ENCODE results near the gene ASIP.

DNA sequence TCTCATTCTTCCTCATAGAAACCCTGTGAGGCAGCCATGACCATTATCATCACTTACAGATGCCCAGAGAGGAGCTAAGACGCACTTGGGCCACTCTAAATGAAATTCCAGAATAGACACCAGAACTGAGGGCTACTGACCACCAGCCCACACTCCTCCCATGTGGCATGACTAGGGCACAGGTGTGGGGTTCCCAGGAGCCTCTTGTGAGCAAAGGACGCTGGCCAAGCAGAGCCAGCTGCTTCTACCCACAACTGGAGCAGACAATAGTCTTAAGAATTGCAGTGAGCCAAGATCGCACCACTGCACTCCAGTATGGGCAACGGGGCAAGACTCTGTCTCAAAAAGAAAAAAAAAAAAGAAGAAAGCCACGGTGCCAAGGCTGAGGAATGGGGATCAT is 51.9 kb downstream of the ASIP start:
- TF ChIP-seq, protein P1, sequence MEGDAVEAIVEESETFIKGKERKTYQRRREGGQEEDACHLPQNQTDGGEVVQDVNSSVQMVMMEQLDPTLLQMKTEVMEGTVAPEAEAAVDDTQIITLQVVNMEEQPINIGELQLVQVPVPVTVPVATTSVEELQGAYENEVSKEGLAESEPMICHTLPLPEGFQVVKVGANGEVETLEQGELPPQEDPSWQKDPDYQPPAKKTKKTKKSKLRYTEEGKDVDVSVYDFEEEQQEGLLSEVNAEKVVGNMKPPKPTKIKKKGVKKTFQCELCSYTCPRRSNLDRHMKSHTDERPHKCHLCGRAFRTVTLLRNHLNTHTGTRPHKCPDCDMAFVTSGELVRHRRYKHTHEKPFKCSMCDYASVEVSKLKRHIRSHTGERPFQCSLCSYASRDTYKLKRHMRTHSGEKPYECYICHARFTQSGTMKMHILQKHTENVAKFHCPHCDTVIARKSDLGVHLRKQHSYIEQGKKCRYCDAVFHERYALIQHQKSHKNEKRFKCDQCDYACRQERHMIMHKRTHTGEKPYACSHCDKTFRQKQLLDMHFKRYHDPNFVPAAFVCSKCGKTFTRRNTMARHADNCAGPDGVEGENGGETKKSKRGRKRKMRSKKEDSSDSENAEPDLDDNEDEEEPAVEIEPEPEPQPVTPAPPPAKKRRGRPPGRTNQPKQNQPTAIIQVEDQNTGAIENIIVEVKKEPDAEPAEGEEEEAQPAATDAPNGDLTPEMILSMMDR (IDR thresholded peaks at IDR 0.05; ENCODE audit: low read length) = no peak
- no peak for TF ChIP-seq EZH2 (optimal IDR thresholded peaks at IDR 0.05; ENCODE audit: low read depth, low read length)
